ENCODE data around the gene UQCC2.

Gene UQCC2

GRCh38 chr6:33696076-33696475 is 15.4 kb downstream of the UQCC2 start:
- TF ChIP-seq, protein P1, sequence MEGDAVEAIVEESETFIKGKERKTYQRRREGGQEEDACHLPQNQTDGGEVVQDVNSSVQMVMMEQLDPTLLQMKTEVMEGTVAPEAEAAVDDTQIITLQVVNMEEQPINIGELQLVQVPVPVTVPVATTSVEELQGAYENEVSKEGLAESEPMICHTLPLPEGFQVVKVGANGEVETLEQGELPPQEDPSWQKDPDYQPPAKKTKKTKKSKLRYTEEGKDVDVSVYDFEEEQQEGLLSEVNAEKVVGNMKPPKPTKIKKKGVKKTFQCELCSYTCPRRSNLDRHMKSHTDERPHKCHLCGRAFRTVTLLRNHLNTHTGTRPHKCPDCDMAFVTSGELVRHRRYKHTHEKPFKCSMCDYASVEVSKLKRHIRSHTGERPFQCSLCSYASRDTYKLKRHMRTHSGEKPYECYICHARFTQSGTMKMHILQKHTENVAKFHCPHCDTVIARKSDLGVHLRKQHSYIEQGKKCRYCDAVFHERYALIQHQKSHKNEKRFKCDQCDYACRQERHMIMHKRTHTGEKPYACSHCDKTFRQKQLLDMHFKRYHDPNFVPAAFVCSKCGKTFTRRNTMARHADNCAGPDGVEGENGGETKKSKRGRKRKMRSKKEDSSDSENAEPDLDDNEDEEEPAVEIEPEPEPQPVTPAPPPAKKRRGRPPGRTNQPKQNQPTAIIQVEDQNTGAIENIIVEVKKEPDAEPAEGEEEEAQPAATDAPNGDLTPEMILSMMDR (IDR thresholded peaks at IDR 0.05; ENCODE audit: insufficient read depth, low read depth, low read length, missing control alignments): no peak

DNA sequence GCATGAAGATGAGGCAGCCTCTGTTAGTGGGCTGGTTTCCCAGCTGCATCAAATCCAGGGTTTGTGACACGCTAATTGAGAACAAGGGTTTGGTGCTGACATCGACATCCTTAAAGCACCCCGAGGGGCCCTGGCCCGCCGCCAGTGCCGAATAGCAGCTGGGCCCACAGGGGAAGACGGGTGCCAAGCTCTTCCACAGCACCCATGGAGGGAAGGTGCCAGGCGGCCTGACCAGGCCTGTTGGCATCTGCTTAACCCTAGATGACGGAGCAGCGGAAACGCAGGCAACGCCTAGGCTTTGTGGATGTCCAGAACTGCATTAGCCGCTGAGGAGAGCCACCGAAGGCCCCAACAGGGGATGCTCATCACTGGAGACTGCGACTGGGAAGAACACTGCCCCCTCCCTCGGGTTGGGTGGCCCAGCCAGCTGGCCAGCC is 16.0 kb downstream of the UQCC2 start:
- no peak for DNase-seq (ENCODE audit: low read depth)
- TF ChIP-seq, protein P1 (IDR thresholded peaks at IDR 0.05; ENCODE audit: insufficient read depth, low read depth, low read length, missing control alignments): no peak
- no peak overlapping the region for H3K4me3 ChIP-seq (ENCODE audit: low read depth, low read length)

More at GRCh38 chr6:33696076-33696475, 15.4 kb downstream of the UQCC2 start:
- no peak for DNase-seq (ENCODE audit: low read depth)
- no peak overlapping the region for H3K4me3 ChIP-seq (ENCODE audit: low read depth, low read length)

DNA sequence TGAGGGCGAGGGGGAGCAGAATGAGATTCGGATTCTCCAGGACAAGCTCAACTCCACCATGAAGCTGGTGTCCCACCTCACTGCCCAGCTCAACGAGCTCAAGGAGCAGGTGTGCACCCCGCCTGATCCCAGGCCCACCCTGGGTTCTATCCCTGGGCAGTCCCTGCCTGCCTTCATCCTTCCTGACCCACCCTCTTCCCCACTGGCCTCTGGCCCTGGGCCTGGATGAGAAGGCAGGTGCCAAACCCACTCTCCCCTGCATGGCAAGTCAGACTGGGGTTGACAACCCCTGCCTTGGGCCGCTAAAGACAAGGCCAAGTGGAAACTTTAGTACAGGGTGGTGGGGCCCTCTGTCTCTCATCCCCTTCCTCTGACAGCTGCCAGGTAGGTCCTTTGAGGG is 16.5 kb downstream of the UQCC2 start:
- DNase-seq (ENCODE audit: low read depth): no peak

GRCh38 chr6:33694401-33694931 is 17.0 kb downstream of the UQCC2 start:
- no peak overlapping the region for H3K4me3 ChIP-seq (ENCODE audit: low read depth, low read length)
- TF ChIP-seq, protein P1 (IDR thresholded peaks at IDR 0.05; ENCODE audit: insufficient read depth, low read depth, low read length, missing control alignments): no peak
- no peak for DNase-seq (ENCODE audit: low read depth)

More for the DNA sequence above, 16.5 kb downstream of the UQCC2 start:
- TF ChIP-seq, protein P1 (IDR thresholded peaks at IDR 0.05; ENCODE audit: insufficient read depth, low read depth, low read length, missing control alignments): no peak
- H3K4me3 ChIP-seq (ENCODE audit: low read depth, low read length): no peak overlapping the region

DNA sequence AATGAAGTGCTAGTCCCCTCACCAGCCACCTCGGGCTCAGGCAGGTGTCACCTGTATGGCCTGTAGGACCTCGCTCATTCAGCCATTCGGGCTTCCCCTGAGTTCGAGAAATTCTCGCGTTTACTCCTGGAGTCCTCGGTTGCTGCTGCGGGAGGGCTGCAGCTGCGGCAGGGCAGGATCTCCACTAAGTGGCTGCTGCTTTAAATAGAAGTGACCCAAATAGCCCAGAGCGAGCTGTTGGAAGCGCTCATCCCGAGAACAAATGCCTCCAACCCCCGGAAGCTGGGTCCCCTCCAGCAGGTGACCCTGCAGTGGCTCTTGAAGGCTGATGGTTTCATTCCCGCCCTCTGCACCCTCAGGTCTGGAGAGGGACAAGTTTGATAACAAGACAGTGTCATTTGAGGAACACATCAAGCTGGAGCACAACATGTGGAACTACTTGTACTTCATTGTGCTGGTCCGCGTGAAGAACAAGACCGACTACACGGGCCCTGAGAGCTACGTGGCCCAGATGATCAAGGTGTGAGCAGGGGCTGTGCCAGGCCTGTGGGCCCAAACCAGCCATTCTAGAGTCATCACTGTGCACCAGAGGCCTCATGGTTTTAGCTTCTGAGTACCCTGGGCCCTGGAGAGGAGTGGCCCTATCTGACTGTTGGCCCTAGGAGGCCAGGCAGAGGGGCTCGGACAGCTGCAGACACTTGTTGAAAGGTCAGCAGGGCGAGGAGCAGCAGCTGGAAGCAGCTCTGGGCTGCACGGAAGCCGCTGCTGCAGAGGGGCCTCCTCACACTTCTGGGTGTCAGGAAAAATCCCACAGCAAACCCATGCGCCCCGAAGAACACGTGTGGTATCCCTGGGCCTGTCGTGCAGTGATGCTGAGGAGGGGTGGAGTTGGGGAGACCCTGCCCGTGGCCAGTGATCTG is 18.1 kb downstream of the UQCC2 start:
- H3K4me3 ChIP-seq (ENCODE audit: low read depth, low read length): no peak overlapping the region
- no peak for DNase-seq (ENCODE audit: low read depth)
- TF ChIP-seq, protein P1 (IDR thresholded peaks at IDR 0.05; ENCODE audit: insufficient read depth, low read depth, low read length, missing control alignments): no peak

DNA sequence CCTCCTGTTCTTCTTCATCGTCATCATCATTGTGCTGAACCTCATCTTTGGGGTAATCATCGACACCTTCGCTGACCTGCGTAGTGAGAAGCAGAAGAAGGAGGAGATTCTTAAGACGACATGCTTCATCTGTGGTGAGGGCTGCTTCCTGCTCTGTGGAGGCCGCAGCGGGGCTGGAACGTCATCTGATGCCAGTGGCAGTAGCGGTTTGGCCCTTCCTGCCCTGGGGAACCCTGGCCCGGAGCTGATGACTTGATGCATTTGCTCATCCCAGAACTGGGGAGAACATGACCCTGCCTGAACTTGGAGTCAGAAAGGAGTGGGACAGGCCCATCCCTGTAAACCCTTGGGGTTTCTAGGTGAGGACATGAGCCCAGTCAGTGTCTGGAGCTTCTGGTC is 18.7 kb downstream of the UQCC2 start:
- no peak overlapping the region for H3K4me3 ChIP-seq (ENCODE audit: low read depth, low read length)
- DNase-seq (ENCODE audit: low read depth): peak; percentile 65
- TF ChIP-seq, protein P1 (IDR thresholded peaks at IDR 0.05; ENCODE audit: insufficient read depth, low read depth, low read length, missing control alignments): no peak

Data from GM12865 (cell line).